PC-9 (cell line): ENCODE measurements around the gene ERBB4. TPM values are rescaled to one million over a fixed set of nuclear protein-coding genes. Genes with fewer than 3 reads are reported as not detected.

Experiments
- BruUV-seq: library from RNA; stranded (reverse); fragments of 400-500 nt; replicated peaks from 2 replicates; lab custom pipeline; 2021; lab: Mats Ljungman, UMichigan
- CTCF ChIA-PET: fragments of 300-600 bp; sonication (Branson Sonifier 250); formaldehyde crosslinking; loops from one replicate; lab custom pipeline; 2022; ENCODE audit warnings: antibody characterized with exemption; lab: Charles Lee
- POLR2A ChIA-PET: fragments of 300-600 bp; sonication (Branson Sonifier 250); formaldehyde crosslinking; loops from one replicate; lab custom pipeline; 2022; ENCODE audit warnings: antibody characterized with exemption; ENCODE audit not compliant: unreplicated experiment; lab: Charles Lee
- DNase-seq, 2 experiments: peaks; one replicate each; pipeline versions ENCODE4 v3.0.0 to v3.0.0-alpha.2; 2015 to 2022; ENCODE audit warnings: mixed read lengths in 1 of 2
- H2AFZ ChIP-seq: fragments of 200-600 bp; sonication (generic); 2 replicates; pipeline ENCODE4 v1.8.1; 2017; ENCODE audit warnings: antibody characterized with exemption
- H3F3A ChIP-seq: fragments of 200-600 bp; sonication (generic); 2 replicates; pipeline ENCODE4 v1.8.1; 2017; ENCODE audit warnings: antibody characterized with exemption, mild to moderate bottlenecking, low read depth; ENCODE audit not compliant: insufficient read depth
- H3K27ac ChIP-seq: fragments of 200-600 bp; sonication (generic); 2 replicates; pipeline ENCODE4 v1.6.1; 2016; ENCODE audit warnings: mixed run types
- H3K27me3 ChIP-seq: fragments of 200-600 bp; sonication (generic); 2 replicates; pipeline ENCODE4 v1.6.1; 2016; ENCODE audit warnings: low read depth, mixed run types; ENCODE audit not compliant: insufficient read depth
- H3K36me3 ChIP-seq: fragments of 200-600 bp; sonication (generic); 2 replicates; pipeline ENCODE4 v1.6.1; 2016; ENCODE audit warnings: low read depth, mixed run types
- H3K4me1 ChIP-seq: fragments of 200-600 bp; sonication (generic); replicated peaks from 2 replicates; pipeline ENCODE4 v1.6.1; 2016; ENCODE audit warnings: mixed run types; ENCODE audit not compliant: insufficient read depth
- H3K4me2 ChIP-seq: fragments of 200-600 bp; sonication (generic); 2 replicates; pipeline ENCODE4 v1.6.1; 2017; ENCODE audit warnings: mixed run types
- H3K4me3 ChIP-seq: fragments of 200-600 bp; sonication (generic); 2 replicates; pipeline ENCODE4 v1.6.1; 2016; ENCODE audit warnings: mixed run types
- H3K79me2 ChIP-seq: fragments of 200-600 bp; sonication (generic); 2 replicates; pipeline ENCODE4 v1.6.1; 2017; ENCODE audit warnings: low read depth, mixed run types
- H3K9me2 ChIP-seq: fragments of 200-600 bp; sonication (generic); 2 replicates; pipeline ENCODE4 v1.8.1; 2017; ENCODE audit warnings: mild to moderate bottlenecking; ENCODE audit not compliant: insufficient read depth
- H3K9me3 ChIP-seq: fragments of 200-600 bp; sonication (generic); 2 replicates; pipeline ENCODE4 v1.8.1; 2016; ENCODE audit warnings: low read depth; ENCODE audit not compliant: insufficient read depth
- H4K20me1 ChIP-seq: fragments of 200-600 bp; sonication (generic); 2 replicates; pipeline ENCODE4 v1.8.1; 2017; ENCODE audit not compliant: insufficient read depth
- CTCF ChIP-seq: fragments of 200-600 bp; sonication (generic); conservative IDR thresholded peaks from 2 replicates; pipeline ENCODE4 v1.6.1; 2017; ENCODE audit warnings: mixed run types, antibody characterized with exemption, mild to moderate bottlenecking, moderate library complexity
- EZH2 ChIP-seq: fragments of 200-600 bp; sonication (generic); IDR thresholded peaks from 2 replicates; pipeline ENCODE4 v1.8.0; 2017; ENCODE audit warnings: antibody characterized with exemption, low read depth
- intact Hi-C: fragments of 100-400 bp; cut with micrococcal nuclease; formaldehyde crosslinking; loops from one replicate; pipeline ENCODE4 v1.10.0; 2022; ENCODE audit not compliant: unreplicated experiment
- total RNA-seq: library from RNA; stranded (reverse); gene quantifications from 2 replicates; pipeline ENCODE4 v1.2.3, GENCODE V29; 2021

ERBB4 gene
- total RNA-seq, 1 experiment from 2014 or later, result not detected

- Histone ChIP-seq H3K4me2 (no peak overlapping the region), H2AFZ (no peak overlapping the region), H4K20me1 (no peaks in the 10 kb centered on the region), H3F3A (no peaks in the 10 kb centered on the region), H3K36me3 (no peaks in the 10 kb centered on the region), H3K27ac (no peak overlapping the region), H3K4me1 (no peaks in the 10 kb centered on the region), H3K9me3 (no peaks in the 10 kb centered on the region), H3K79me2 (no peaks in the 10 kb centered on the region), H3K27me3 (no peaks in the 10 kb centered on the region), H3K4me3 (no peak overlapping the region), H3K9me2 (no peaks in the 10 kb centered on the region)
- ChIA-PET POLR2A (no interaction called here), CTCF (no interaction called here)
- no peak for DNase-seq
- BruUV-seq, result no TSS peak
- intact Hi-C loops, result no loop called here
- TF ChIP-seq EZH2, result no peak
- TF ChIP-seq CTCF, result no peak
Measured at GRCh38 chr2:211468877-211469663, 1069.5 kb downstream of the ERBB4 start.

GRCh38 chr2:211468217-211468616 is 1070.4 kb downstream of the ERBB4 start:
- Histone ChIP-seq H3K36me3 (no peaks in the 10 kb centered on the region), H4K20me1 (no peaks in the 10 kb centered on the region), H3K27me3 (no peaks in the 10 kb centered on the region), H3K4me2 (no peak overlapping the region), H3K9me3 (no peaks in the 10 kb centered on the region), H3K79me2 (no peaks in the 10 kb centered on the region), H2AFZ (no peak overlapping the region), H3K27ac (no peak overlapping the region), H3K4me3 (no peak overlapping the region), H3K4me1 (no peaks in the 10 kb centered on the region), H3F3A (no peaks in the 10 kb centered on the region), H3K9me2 (no peaks in the 10 kb centered on the region)
- DNase-seq, result no peak
- no TSS peak for BruUV-seq
- ChIA-PET CTCF (no interaction called here), POLR2A (no interaction called here)
- intact Hi-C loops, result no loop called here
- TF ChIP-seq EZH2 (no peak), CTCF (no peak)

DNA sequence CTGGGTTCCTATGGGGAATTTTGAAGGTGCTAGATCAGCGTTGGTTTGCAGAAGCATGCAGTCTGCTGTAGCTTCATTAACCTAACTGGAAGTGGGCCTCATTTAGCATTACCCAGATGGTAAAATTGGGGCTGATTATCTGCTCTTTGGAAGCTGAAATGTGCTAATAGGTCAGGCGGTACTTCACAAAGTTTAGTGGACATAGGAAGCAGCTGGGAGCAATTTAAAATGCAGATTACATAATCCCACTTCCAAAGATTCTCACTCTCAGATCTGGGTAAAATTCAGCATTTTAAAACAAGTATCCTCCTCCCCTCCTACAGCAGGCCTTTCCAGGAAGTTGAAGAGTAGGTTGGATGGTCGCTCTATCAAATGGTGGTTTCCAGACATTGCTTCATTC is 1075.2 kb downstream of the ERBB4 start:
- DNase-seq, result no peak
- Histone ChIP-seq H3K9me3 (no peaks in the 10 kb centered on the region), H3K9me2 (no peaks in the 10 kb centered on the region), H3K27ac (no peak overlapping the region), H2AFZ (no peak overlapping the region), H3F3A (no peaks in the 10 kb centered on the region), H3K4me2 (no peak overlapping the region), H3K27me3 (no peaks in the 10 kb centered on the region), H3K79me2 (no peaks in the 10 kb centered on the region), H4K20me1 (no peaks in the 10 kb centered on the region), H3K36me3 (no peaks in the 10 kb centered on the region), H3K4me3 (no peak overlapping the region), H3K4me1 (no peaks in the 10 kb centered on the region)
- intact Hi-C loops, result no loop called here
- POLR2A ChIA-PET, result no interaction called here
- no TSS peak for BruUV-seq
- TF ChIP-seq CTCF (no peak), EZH2 (no peak)
- CTCF ChIA-PET, result no interaction called here
